ENCODE results near the gene TOMM40.
"Not testable (repeated sequence)": the region's sequence is repeated elsewhere in the genome, so short reads cannot be mapped to it uniquely, and the experiment has no call there.

The TOMM40 gene

GRCh38 chr19:44871809-44872208 lies 19.2 kb upstream of the TOMM40 start:
- no peak for DNase-seq (ENCODE audit: low spot score)

GRCh38 chr19:44872661-44873060 lies 18.4 kb upstream of the TOMM40 start:
- no peak for DNase-seq (ENCODE audit: low spot score)

GRCh38 chr19:44874317-44874716 lies 16.7 kb upstream of the TOMM40 start:
- no peak for DNase-seq (ENCODE audit: low spot score)

GRCh38 chr19:44875666-44876451 lies 15.2 kb upstream of the TOMM40 start:
- DNase-seq (ENCODE audit: low spot score) = no peak

- no peak for DNase-seq (ENCODE audit: low spot score)
Observed at GRCh38 chr19:44876930-44877535, 14.0 kb upstream of the TOMM40 start.

GRCh38 chr19:44878120-44878865 lies 12.8 kb upstream of the TOMM40 start:
- no peak for DNase-seq (ENCODE audit: low spot score)

- DNase-seq (ENCODE audit: low spot score) = no peak
Observed at GRCh38 chr19:44879309-44880065, 11.6 kb upstream of the TOMM40 start.

GRCh38 chr19:44882063-44882462 lies 9.0 kb upstream of the TOMM40 start:
- no peak for DNase-seq (ENCODE audit: low spot score)

- DNase-seq (ENCODE audit: low spot score) = not testable (repeated sequence)
Observed at GRCh38 chr19:44882619-44883397, 8.2 kb upstream of the TOMM40 start.

GRCh38 chr19:44883922-44884321 lies 7.1 kb upstream of the TOMM40 start:
- no peak for DNase-seq (ENCODE audit: low spot score)

- DNase-seq (ENCODE audit: low spot score) = no peak
Observed at GRCh38 chr19:44884566-44884965, 6.5 kb upstream of the TOMM40 start.

GRCh38 chr19:44886141-44886540 lies 4.9 kb upstream of the TOMM40 start:
- DNase-seq (ENCODE audit: low spot score) = no peak

GRCh38 chr19:44887648-44888047 lies 3.4 kb upstream of the TOMM40 start:
- no peak for DNase-seq (ENCODE audit: low spot score)

GRCh38 chr19:44888335-44888734 lies 2.7 kb upstream of the TOMM40 start:
- DNase-seq (ENCODE audit: low spot score) = not testable (repeated sequence)

GRCh38 chr19:44889830-44890365 lies 1.2 kb upstream of the TOMM40 start:
- no peak for DNase-seq (ENCODE audit: low spot score)

- peak; percentile 99 for DNase-seq (ENCODE audit: low spot score)
Observed at GRCh38 chr19:44890366-44891015, 563 bp upstream of the TOMM40 start.

- no peak for DNase-seq (ENCODE audit: low spot score)
Observed at GRCh38 chr19:44892932-44893331, 1.9 kb downstream of the TOMM40 start.

- DNase-seq (ENCODE audit: low spot score) = no peak
Observed at GRCh38 chr19:44893332-44894051, 2.4 kb downstream of the TOMM40 start.

GRCh38 chr19:44894052-44894400 lies 3.0 kb downstream of the TOMM40 start:
- DNase-seq (ENCODE audit: low spot score) = no peak

- DNase-seq (ENCODE audit: low spot score) = no peak
Observed at GRCh38 chr19:44894946-44895345, 3.9 kb downstream of the TOMM40 start.
